MV-4-11 (cell line): ENCODE results near the gene C2orf68.
"Not testable (repeated sequence)": the region's sequence is repeated elsewhere in the genome, so short reads cannot be mapped to it uniquely, and the experiment has no call there.

ENCODE experiments used
- DNase-seq: peaks from one replicate; lab custom pipeline; 2025; lab: John Stamatoyannopoulos, UW

The C2orf68 gene

DNA sequence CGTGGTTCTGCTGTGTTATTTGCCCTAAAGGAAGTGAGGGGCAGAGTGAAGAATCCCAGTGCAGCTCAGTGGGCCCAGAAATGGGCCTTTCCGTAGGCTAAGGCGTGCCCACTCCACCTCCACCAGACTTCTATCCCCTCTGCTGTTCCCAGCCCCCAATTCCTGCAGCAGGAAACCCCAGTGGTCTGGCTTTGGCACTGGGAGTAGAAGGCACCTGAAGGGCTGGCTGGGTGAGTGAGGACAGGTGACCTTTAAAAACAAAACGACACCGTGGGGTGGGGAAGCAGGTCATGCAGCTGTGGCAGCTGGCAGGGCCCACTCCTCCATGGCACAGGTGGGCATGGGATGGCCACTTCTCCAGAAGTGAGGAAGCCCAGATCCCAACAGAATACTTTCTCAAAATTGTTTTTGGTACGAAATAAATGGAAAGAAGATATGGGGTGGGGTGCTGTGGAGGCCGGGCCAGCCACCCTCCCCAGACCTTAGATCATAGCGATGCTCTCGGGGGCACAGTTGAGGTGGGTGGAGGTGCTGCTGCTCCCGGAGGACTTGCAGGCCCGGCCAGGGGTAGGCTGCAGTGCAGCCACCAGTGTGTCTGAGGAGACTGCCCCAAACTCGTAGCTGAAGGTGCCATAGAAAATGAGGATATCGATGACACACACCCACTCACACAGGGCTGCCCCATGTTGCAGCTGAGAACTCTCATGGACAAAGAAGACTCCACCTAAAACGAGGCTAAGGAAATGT, 13.1 kb downstream of the C2orf68 start:
- DNase-seq = no peak

DNA sequence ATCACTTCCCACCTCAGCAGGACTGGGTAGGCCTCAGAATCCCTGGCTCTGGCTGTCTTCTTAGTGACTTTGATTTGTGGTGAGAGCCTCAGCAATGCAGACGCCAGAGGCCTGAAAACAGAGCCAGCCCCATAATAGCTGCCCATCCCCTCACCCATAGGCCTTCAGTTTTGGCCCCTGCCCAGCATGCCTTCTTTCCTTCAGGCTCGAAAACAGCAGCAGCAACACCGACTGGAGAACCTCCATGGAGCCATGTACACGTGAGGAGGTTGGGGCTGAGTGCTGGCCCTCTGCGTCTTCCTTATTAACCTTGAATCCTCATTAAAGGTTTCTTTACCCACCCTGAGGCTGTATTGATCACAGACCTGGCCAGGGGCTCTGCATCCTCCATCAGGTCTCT, 14.6 kb downstream of the C2orf68 start:
- DNase-seq = no peak

DNA sequence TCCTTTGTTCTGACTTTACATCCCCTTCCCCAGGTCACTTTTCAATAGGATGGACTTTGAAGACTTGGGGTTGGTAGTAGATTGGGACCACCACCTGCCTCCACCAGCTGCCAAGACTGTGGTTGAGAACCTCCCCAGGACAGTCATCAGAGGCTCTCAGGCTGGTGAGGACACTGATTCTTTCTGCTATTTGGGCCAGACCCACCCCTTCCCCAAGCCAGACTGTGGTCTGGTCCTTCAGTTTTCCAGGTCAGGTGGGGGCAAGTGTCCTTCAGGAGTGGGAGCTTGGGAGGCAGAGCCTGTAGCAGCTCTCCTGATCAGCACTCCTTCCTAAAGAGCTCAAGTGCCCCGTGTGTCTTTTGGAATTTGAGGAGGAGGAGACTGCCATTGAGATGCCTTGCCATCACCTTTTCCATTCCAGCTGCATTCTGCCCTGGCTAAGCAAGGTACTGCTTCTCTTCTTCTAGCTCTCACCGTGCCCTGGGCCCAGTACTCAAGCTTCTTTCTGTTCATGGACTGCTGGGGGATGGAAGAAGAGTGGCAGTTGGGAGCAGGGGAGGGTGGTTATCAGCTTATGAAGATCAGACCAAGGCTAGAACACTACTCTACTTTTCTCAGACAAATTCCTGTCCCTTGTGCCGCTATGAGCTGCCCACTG, 15.3 kb downstream of the C2orf68 start:
- no peak for DNase-seq

DNA sequence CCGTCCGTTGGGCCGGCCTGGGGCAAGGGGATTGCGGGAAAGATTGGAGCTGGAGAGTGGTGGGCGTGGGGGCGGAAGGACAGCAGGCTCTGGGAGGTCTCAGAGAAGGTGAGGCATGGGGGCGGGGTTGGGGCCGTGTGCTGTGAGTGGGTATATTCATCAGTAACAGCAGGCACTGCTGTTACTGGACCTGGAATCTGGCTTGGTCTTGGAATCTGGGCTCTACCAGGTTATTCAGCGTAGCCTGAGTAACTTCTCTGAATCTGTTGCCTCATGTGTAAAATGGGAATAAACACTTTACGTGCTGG, 15.9 kb downstream of the C2orf68 start:
- no peak for DNase-seq

DNA sequence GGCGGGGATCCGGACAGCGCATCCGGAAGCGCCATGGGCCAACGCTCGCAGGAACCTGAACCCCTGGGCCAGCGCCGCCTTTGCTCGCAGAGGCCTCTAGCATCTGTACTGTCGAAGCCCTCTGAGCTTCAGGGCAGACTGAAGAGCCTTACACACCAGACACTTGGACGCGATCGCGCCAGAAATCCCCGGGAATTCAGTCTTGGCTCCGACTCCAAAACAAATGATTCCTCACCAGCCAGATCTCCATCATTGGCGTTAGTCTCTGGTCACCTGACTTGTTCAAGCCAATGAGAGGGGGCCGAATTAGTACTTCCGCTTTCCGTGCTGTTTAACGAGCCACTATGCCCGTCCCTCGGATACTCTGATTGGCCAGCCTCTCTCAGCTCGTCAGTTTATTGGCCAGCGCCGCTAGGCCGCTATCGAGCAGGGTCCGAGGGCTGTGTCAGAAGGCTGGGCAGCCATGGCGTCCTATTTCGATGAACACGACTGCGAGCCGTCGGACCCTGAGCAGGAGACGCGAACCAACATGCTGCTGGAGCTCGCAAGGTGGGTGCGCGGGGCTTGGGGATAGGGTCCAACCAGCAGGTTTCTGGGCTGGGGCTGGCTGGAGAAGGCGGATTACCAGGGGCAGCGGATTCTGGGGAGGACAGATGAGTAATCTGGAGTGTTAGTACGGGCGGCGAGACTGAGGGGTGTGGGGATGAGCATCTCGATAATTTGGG, 16.4 kb downstream of the C2orf68 start, which contains the start of gene RNF181:
Gene RNF181, plus strand, starts transcription at position 445 of the 725 bp plus-strand sequence. Its CDS starts 19 bp downstream, at position 464.
- peak; percentile 98 for DNase-seq

DNA sequence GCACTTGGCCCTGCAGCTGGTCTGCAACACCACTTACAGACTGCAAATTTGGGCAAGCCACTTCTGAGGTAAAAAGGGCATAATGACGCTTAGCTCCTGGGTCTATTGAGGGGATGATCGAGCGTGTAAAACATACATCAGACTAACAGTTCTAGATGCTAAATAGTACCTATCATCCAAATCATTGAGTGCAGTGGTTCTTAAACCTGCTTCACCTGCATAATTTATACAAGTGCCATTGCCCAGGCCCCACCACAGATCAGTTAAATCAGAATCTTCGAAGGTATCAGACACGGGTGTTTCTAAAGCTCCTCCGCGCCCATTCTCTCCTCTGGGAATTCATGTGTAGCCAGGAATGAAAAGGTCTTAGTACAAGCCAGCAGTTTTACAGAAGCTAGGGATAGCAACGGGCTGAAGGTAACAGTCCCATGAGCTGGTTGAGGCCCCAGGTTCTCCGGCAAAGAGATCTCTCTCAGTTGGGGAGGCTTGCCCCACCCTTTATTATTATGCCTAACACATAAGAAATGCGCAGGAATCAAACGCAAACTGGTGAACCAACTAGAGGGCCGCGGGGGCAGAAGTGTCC, 17.1 kb downstream of the C2orf68 start:
- no peak for DNase-seq

DNA sequence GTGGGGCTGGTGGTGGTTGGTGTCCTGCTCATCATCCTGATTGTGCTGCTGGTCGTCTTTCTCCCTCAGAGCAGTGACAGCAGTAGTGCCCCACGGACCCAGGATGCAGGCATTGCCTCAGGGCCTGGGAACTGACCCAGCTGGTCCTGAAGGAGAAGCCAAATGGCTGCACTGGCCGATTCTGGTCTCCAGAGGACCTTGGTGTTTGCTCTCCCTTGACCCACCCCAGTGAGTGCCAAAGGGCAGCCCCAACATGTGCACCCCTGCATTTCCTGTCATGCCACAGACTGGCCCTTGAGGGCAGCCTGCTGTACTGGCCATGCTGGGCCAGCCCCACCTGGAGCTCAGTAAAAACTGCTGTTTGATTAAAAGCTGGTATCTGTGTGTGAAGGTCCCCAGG, 18.8 kb downstream of the C2orf68 start:
- DNase-seq = no peak

DNA sequence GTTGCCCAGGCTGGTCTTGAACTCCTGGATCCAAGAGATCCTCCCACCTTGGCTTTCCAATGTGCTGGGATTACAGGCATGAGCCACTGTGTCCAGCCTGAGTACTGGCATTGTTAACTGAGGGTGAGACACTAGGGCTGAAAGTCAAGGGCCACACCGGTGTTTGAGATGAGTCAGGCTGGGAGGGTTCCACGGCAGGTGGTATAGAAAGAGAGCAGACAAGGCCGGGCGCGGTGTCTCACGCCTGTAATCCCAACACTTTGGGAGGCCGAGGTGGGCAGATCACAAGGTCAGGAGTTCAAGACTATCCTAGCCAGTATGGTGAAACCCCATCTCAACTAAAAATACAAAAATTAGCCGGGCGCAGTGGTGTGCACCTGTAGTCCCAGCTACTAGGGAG, 19.6 kb downstream of the C2orf68 start:
- not testable (repeated sequence) for DNase-seq

DNA sequence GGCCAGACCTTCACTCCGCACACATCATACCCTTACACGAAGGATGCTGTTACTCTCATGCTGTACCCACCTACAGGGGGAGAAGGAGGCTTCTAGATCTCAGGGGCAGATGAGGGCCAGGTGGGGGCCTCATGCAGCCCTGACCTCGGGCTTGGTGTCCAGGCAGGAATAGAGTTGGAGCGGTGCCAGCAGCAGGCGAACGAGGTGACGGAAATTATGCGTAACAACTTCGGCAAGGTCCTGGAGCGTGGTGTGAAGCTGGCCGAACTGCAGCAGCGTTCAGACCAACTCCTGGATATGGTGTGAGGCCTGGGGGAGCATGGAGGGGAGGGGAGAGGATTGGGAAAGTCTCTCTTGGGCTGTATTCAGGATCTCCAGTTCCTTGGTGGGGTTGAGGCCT, 20.3 kb downstream of the C2orf68 start:
- DNase-seq = no peak

DNA sequence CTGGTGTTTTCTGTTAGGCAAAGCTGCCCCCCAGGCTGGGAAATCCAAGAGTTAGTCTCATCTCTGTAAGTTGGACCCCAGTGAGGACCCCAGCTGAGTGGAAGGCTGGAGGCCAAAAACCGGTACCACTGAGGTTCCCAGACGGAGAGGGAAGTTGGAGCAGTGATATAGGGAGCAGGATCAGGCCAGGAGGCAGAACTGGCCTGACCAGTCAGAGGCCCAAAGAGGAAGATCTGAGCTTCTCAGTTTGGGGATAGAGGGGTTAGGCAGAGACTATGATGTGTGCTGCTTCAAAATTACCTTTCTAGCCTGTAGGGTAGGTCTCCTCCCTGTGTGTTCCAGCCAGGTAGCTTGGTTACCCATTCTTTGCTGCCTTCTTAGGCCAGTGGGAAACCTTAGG, 20.9 kb downstream of the C2orf68 start:
- no peak for DNase-seq

DNA sequence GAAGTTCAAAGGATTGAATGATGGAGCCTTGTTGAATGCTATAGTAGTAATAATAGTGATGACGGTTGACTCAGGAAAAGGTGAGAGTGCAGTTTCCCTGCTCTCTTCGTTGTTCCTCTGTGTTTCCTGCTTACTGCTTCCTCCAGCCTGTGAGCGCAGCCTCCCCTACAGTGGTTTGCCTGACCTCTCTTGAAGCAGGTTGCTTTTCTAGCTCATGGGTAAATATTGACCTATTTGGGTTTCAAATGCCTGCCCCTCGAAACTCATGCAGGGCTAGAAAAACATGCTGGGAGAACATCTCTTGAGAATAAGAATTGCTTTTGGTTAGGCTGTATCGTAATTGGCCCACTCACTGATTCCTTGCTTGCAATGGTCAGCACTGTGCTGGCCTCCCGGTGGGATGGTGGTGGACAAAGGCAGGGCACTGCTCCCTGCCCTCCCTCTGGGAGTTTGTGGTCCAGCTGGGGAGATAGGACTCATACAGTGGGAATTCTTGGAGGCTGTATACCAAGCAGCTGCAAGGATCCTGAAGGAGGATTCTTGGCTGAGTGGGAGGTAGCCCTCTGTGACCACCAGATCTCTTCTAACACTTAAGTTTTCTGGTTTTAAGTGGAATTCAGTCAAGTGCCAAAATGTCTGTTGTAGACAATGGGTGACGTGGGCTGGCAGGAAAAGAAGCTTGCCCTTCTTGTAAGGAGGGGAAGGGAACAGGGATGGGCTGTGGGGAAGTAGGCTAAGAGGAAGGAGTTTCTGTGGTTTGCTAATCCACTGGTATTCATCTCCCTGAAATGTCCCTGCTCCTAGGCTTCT, 21.7 kb downstream of the C2orf68 start:
- peak; percentile 69 for DNase-seq

DNA sequence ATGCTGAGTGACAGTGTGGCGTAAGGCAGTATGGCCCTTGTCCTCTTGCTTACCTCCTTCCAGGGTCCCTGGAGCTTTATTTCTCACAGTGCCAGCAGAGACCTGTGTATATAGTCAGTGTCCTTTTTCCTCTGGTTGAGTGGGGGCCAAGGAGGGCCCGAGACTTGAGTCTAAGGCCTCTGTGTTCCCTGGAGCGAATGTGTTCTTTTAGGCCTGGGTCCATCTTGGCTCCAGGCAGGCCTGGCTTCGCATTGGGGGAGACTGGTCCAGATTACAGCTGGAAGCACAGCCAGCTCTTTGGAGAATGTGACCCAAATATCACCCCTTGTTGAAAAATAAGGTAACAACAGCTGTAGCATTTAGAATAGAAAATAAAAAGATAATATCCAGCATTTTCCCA, 22.7 kb downstream of the C2orf68 start:
- no peak for DNase-seq

DNA sequence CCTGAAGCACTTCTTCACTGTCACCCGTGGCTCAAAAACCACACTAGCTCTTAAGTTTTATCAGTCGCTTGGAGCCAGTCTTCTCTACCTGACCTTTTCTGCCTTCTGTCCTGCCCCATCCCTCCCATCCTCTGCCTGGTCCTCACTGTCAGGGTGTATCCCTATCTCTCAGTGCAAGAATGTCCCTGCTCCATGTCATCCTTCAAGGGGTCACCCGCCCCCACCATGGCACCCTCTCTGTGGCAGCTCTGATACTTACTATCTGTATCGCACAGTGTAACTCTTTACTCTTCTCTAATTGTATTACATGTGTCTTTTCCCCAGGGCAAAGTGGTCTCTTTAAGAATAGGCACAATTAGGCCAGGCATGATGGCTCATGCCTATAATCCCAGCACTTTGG, 23.2 kb downstream of the C2orf68 start:
- DNase-seq = no peak

DNA sequence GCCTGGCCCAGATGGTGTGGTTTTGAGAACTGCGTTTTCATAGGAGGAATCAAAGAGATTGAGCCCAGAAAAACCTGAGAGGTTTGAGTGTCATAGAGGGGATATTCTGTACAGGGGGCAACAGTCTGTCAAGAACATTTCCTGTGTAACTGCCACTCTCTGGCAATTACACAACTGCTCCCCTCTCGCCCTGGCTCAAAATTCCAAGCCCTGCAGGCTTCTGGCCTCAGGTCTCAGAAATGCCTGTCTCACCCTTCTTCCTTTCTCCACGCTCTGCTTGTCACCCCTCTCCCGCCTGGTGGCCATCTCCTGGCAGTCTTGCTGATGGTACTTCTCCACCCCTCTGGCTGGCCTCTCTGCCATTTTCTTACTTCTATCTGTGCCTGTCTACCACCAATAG, 23.6 kb downstream of the C2orf68 start:
- DNase-seq = peak; percentile 35

DNA sequence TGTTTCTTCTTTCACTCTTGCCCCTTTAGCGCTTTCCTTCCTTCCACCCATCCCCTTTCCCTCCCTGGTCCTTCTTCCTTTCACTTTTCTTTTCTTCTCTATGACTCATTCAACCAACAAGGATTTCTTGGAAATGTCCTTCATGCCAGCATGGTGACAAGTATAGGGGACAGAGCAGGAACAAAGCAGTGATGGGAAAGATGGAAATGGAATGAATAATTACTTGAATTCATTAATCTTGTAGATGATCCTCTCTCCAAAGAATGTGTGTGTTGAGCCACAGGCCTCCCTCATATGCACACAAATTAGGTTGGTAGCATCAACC, 26.1 kb downstream of the C2orf68 start:
- DNase-seq = peak; percentile 75

DNA sequence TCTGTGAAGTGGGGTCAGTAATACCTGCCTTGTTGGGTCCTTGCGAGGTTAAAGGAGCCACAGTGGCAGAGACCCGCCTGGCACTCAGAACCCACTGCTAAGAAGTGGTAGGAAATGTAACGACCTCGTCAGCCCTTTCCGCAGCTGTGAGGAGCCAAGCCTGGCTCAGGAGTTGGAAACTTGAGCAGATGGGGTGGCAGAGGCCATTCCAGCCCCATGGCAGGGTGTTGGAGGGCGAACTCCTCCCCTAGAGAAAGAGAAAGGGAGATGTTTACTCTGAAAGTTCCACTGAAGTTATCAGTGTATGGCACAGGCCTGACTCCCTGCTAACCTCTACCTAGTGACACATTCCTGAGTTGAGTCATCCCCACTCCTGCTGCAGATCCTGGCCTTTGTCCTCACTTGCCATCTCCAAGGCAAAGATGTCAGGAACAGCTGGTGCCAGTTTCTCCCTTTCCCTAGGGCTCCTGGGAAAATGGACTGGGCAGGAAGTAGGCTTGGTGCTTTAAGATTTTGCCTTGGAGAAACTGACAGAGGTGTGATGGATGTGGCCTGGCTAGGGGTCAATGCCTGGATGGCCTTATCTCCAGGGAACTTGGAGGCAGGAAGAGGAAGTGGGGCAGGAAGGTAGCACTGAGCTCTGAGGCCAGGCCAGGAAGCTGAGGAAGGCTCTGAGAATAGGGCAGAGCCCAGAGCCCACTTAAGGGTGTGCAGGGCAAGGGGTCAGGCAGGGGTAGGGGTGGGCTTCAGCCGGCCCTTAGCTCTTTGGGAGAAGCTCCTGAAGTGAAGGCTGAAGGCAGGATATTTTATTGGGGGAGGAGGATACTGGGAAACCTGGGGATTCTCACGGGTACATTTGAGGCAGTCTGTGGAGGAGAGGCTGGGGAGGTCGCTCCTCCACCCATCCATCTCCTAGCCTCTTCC, 26.7 kb downstream of the C2orf68 start:
- peak; percentile 49 for DNase-seq

DNA sequence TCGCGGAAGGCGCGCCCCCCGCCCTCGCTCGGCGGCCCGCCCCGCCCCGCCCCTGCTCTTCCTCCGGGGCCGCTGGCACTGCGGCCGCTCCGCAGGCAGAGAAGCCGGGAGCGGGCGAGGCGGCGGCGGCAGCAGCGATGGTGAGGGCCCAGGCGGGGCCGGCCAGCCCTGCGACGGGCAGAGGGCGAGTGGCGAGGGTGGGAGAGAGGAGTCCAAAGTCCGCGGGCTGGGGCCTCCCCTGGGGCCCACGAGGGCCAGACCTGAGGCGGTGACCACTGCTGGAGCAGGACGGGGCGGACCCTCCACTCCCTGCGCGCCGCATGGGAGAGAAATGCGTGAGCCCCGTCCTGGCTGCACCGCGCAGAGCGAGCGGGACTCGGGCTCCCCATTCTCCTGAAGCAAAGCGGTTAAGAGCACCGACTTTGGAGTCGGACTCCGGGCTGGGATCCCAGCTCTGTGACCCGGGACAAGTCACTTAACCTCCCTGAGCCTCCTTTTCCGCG, 27.5 kb downstream of the C2orf68 start, which contains the start of gene VAMP5:
Gene VAMP5, plus strand, starts transcription at position 78 of the 503 bp plus-strand sequence. Its CDS starts 60 bp downstream, at position 138.
- DNase-seq = no peak

DNA sequence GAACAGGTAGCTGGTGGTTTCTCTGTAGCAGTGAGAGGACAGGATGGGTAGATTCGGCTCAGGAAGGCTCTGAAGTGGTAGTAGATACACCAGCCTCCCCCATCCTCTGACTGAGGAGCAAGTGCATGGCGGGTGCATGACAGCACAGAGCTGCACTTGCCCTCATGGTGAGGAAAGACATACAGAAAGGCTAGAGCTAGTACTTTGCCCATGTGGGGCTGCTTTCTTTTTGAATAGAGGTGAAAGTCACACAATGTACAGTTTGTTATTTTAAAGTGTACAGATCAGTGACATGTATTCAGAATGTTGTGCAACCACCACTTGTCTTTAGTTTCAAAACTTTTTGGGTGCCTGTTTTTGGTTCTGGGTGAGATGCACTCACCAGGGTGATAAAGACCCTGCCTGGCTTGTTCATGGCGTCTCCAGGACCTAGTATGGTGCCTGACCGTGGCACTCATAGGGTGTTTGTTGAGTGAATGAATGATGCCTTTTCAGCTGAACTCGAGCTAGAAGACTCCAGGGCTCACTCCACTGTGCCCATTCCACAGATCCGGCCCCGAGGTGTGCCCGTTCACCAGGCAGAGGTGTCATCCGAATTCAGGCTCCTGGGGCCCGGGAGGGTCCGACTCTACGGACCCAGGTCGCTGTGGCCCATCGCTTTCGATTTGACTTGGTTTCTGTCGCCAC, 28.1 kb downstream of the C2orf68 start:
- peak; percentile 26 for DNase-seq

DNA sequence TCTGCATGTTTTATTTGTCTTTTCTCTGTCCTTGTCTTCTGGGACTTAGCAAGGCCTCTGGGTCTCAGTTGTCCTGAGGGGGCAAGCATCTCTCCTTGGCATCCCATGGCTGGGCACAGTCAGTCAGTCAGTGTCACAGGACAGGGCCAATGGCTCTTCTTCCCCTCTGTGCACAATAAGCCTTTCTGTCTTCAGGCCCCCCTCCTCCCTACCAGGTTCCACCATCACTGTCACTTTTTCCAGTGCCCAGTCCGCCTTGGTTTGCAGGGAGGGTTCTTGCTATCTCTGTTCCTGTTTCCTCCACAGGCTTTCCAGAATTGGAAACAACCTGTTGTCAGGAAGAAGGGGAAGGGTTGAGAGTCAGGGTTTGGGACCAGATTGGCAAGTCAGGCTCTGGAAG, 29.4 kb downstream of the C2orf68 start:
- no peak for DNase-seq

DNA sequence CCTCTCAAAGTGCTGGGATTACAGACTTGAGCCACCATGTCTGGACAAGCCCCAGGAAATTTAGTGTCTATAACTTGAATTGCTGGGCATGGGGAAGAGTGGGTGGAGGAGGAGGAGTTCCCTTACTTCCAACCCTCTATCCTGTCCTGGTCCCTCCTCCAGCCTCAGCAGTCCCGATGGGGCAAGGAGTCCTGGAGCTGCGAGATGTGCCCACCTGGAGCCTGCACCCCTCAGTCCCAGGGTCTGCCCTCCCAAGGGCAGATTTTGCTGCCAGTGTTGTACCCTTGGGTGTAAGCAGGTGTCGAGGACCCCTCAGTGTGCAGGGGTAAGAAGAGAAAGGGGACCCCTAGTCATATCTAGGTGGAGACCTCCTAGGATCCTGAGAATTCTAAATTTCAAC, 31.7 kb downstream of the C2orf68 start:
- no peak for DNase-seq
